Neutrophil (primary cell): ENCODE measurements around the gene RAC2.
A peak's percentile ranks its signal among the peaks of the same experiment; 100 is the strongest.

Experiments used
- H3K27ac ChIP-seq: fragments of 200-600 bp; sonication (generic); 2 replicates; pipeline ENCODE4 v1.5.1; 2016; ENCODE audit warnings: mild to moderate bottlenecking, moderate library complexity
- H3K27me3 ChIP-seq: fragments of 200-600 bp; sonication (generic); 2 replicates; pipeline ENCODE4 v1.6.0; 2016; ENCODE audit warnings: mild to moderate bottlenecking
- H3K36me3 ChIP-seq: fragments of 200-600 bp; sonication (generic); 2 replicates; pipeline ENCODE4 v1.5.1; 2017
- H3K4me1 ChIP-seq, 2 experiments: fragments of 200-600 bp in 1 of 2; sonication (generic) in 1 of 2; 1 replicate in 1 of 2; 2 replicates in 1 of 2; pipeline versions ENCODE4 v1.5.1 to v1.6.1; 2013 to 2016; ENCODE audit warnings: low read depth in 1 of 2, low read length in 1 of 2, mild to moderate bottlenecking in 1 of 2, moderate library complexity in 1 of 2; ENCODE audit not compliant: control insufficient read depth in 1 of 2, insufficient read depth in 1 of 2
- H3K4me3 ChIP-seq, 2 experiments: fragments of 200-600 bp in 1 of 2; sonication (generic) in 1 of 2; 1 replicate in 1 of 2; 2 replicates in 1 of 2; pipeline ENCODE4 v1.5.1; 2013 to 2016; ENCODE audit warnings: low read depth in 1 of 2, low read length in 1 of 2, mild to moderate bottlenecking in 1 of 2, moderate library complexity in 1 of 2
- H3K9me3 ChIP-seq: fragments of 200-600 bp; sonication (generic); 2 replicates; pipeline ENCODE4 v1.5.1; 2016
- CTCF ChIP-seq: fragments of 200-600 bp; sonication (generic); IDR thresholded peaks from 2 replicates; pipeline ENCODE4 v1.5.1; 2016; ENCODE audit warnings: antibody characterized with exemption

The RAC2 gene

GRCh38 chr22:37289156-37289735 lies 45.2 kb upstream of the RAC2 start:
- no peak for TF ChIP-seq CTCF
- Histone ChIP-seq H3K27me3 (no peaks in the 10 kb centered on the region), H3K36me3 (peaks cover 89% of the 10 kb centered on the region), H3K27ac (peak overlapping the region; percentile 47), H3K4me1 (peaks cover 53 to 77% of the 10 kb centered on the region in 2 experiments), H3K9me3 (no peaks in the 10 kb centered on the region), H3K4me3 (no peak overlapping the region)

GRCh38 chr22:37288521-37288920 lies 44.5 kb upstream of the RAC2 start:
- Histone ChIP-seq H3K27me3 (no peaks in the 10 kb centered on the region), H3K9me3 (no peaks in the 10 kb centered on the region), H3K36me3 (peaks cover 82% of the 10 kb centered on the region), H3K4me1 (peaks cover 53 to 81% of the 10 kb centered on the region in 2 experiments), H3K4me3 (no peak overlapping the region), H3K27ac (peak overlapping the region; percentile 47)
- TF ChIP-seq CTCF: no peak

GRCh38 chr22:37287550-37287951 lies 43.5 kb upstream of the RAC2 start:
- TF ChIP-seq CTCF: no peak
- H3K4me1 ChIP-seq: peaks cover 53 to 86% of the 10 kb centered on the region in 2 experiments

GRCh38 chr22:37285937-37286336 lies 41.9 kb upstream of the RAC2 start:
- no peak for TF ChIP-seq CTCF
- H3K27ac ChIP-seq: peak overlapping the region; percentile 99
- peaks cover 67 to 84% of the 10 kb centered on the region in 2 experiments for H3K4me1 ChIP-seq

More at GRCh38 chr22:37287550-37287951, 43.5 kb upstream of the RAC2 start:
- Histone ChIP-seq H3K27me3 (no peaks in the 10 kb centered on the region), H3K9me3 (no peaks in the 10 kb centered on the region), H3K4me3 (no peak overlapping the region), H3K36me3 (peaks cover 72% of the 10 kb centered on the region), H3K27ac (peak overlapping the region; percentile 33)

GRCh38 chr22:37284805-37285355 lies 40.8 kb upstream of the RAC2 start:
- TF ChIP-seq CTCF: peak; percentile 28
- Histone ChIP-seq H3K4me3 (peak overlapping the region; percentile 84 to 99), H3K36me3 (peaks cover 45% of the 10 kb centered on the region), H3K27ac (peak overlapping the region; percentile 99), H3K9me3 (no peaks in the 10 kb centered on the region), H3K4me1 (peaks cover 67 to 78% of the 10 kb centered on the region in 2 experiments), H3K27me3 (no peaks in the 10 kb centered on the region)

More at GRCh38 chr22:37285937-37286336, 41.9 kb upstream of the RAC2 start:
- H3K4me3 ChIP-seq: peak overlapping the region; percentile 84 to 99
- H3K36me3 ChIP-seq: peaks cover 56% of the 10 kb centered on the region
- no peaks in the 10 kb centered on the region for H3K27me3 ChIP-seq
- no peaks in the 10 kb centered on the region for H3K9me3 ChIP-seq
